HG03469 (cell line): Measurements from ENCODE around the gene PCDHGC3.

Source experiments
- ATAC-seq: cut with Tn5 transposase; IDR thresholded peaks from one replicate; pipeline ENCODE4 v1.9.1; 2021; ENCODE audit warnings: mild to moderate bottlenecking, moderate library complexity, moderate number of reproducible peaks; ENCODE audit not compliant: unreplicated experiment

Gene PCDHGC3

GRCh38 chr5:141484641-141485311 is 9.0 kb downstream of the PCDHGC3 start, which contains the start of gene PCDHGC4:
TSS of gene PCDHGC4 (plus strand) at chr5:141485030. CDS start at chr5:141485174, 144 bp downstream.
- ATAC-seq, result no peak

- ATAC-seq, result no peak
Observed at GRCh38 chr5:141485321-141486055, 9.7 kb downstream of the PCDHGC3 start.

GRCh38 chr5:141486091-141486490 is 10.3 kb downstream of the PCDHGC3 start:
- ATAC-seq, result no peak

GRCh38 chr5:141487131-141487530 is 11.4 kb downstream of the PCDHGC3 start:
- ATAC-seq, result no peak

GRCh38 chr5:141488591-141489561 is 13.1 kb downstream of the PCDHGC3 start, which contains the start of gene PCDHGC5:
TSS of gene PCDHGC5 (plus strand) at chr5:141489081. CDS start at chr5:141489241, 160 bp downstream.
- no peak for ATAC-seq

- ATAC-seq, result no peak
Observed at GRCh38 chr5:141489841-141490240, 14.1 kb downstream of the PCDHGC3 start.

GRCh38 chr5:141490271-141490670 is 14.5 kb downstream of the PCDHGC3 start:
- ATAC-seq, result no peak

- ATAC-seq, result no peak
Observed at GRCh38 chr5:141490771-141491170, 15.0 kb downstream of the PCDHGC3 start.

GRCh38 chr5:141491323-141492167 is 15.8 kb downstream of the PCDHGC3 start:
- no peak for ATAC-seq

GRCh38 chr5:141492168-141492885 is 16.6 kb downstream of the PCDHGC3 start:
- ATAC-seq, result no peak

- ATAC-seq, result no peak
Observed at GRCh38 chr5:141493500-141494422, 18.0 kb downstream of the PCDHGC3 start.

GRCh38 chr5:141494761-141495452 is 19.1 kb downstream of the PCDHGC3 start:
- ATAC-seq, result no peak

- ATAC-seq, result no peak
Observed at GRCh38 chr5:141495453-141495811, 19.7 kb downstream of the PCDHGC3 start.

GRCh38 chr5:141496038-141496437 is 20.3 kb downstream of the PCDHGC3 start:
- no peak for ATAC-seq

- ATAC-seq, result no peak
Observed at GRCh38 chr5:141501761-141502160, 26.0 kb downstream of the PCDHGC3 start.

- no peak for ATAC-seq
Observed at GRCh38 chr5:141503681-141504080, 27.9 kb downstream of the PCDHGC3 start.

GRCh38 chr5:141504216-141504615 is 28.4 kb downstream of the PCDHGC3 start:
- ATAC-seq, result no peak
